ENCODE data around the gene COL4A1.

COL4A1 gene

DNA sequence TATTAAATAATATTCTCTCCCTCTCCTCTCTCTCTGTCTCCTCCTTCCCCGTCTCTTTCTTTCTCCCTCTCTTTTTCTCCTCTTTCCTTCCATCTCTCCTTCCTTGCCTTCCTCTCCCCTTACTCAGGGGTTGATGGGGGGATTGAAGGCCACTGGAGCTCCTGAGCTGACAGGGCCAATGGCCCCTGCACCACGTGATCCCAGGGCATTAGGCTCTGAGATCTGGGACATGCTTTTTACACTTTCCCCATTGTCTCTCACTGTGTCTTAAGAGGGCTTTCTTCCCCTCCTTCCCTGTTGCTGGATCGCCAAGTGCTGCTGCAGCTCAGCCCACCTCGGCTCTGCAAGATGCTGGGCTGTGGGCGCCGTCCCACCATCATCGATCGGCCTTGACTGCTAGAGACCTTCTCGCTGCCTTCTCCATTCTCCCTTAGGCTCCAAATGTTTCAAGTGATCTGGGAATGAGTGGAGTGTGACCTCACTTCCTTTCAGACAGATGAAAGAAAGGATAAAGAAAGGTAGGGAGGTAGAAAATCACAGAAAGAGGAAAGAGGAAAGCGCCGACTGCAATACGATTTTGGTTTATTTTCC lies 42.2 kb downstream of the COL4A1 start:
- FAIRE-seq (no peak), DNase-seq (ENCODE audit: insufficient read length, low spot score) (no peak)

DNA sequence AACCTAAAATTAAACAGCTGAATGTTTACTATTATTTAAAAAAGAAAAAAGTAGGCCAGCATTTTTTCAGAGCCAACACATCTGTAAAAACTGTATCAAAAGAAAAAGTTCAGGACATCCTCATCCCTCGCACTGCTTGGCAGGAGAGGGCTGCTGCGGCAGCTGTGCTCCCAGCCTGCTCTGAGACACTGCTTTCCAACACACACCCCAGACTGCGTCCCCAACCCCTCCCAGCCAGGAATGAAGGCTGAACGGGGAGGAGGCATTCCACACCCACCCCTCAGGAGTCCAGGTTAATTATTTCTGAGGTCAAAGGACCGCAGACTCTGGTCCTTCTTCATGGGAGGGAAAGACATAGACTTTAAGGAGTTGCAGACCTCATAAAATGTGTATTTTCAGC lies 43.1 kb downstream of the COL4A1 start:
- FAIRE-seq: no peak
- no peak for DNase-seq (ENCODE audit: insufficient read length, low spot score)

DNA sequence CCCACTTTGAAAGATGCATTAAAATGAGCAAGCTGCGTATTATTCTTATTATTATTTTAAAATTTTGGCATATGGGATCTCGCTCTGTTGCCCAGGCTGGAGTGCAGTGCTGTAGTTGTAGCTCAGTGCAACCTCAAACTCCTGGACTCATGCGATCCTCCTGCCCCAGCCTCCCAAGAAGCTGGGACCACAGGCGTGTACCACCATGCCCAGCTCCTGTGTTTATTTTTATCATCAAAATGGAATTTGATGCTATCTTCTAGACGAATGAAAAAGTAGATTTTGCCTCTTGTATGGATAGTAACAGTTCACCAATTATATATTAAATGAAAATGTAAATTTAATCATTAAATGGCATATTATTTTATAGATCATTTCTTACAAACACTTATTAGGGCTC lies 43.6 kb downstream of the COL4A1 start:
- DNase-seq (ENCODE audit: insufficient read length, low spot score) (no peak), FAIRE-seq (no peak)

DNA sequence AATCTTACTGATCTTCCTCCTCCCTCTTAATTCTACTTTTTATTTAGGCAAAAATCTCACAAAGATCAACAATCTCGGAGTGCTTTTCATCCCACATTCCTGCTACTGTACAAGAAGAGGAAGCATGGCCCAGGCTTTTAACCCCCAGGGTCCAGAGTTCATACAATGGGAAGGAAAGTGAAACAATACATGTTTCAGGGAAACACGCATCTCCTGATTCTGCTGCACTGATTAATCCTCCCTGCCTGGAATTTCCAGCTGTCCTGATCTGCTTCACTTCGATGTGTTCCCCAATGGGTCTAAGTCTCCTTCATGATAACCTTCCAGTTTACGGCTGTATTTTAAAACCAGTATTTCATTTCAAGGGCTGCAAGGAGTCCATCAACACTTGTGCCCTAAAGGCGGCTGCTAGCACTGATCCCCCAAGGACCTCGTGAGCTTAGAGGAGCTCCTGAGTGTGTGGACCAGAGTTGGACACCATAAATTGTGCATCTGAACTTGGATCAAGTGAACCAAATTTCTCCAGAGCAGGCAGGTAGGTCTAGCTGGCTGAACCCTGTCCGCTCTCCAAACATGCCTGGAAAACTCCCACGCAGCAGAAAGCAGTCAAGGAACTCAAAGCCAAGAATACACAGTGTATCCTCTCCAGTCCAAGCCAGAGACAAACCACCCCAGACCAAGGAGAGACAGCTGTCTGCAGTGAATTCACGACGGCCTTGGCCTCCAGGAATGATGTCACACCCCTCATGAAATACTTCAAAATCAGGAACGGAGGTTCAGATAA lies 44.3 kb downstream of the COL4A1 start:
- DNase-seq (ENCODE audit: insufficient read length, low spot score) (no peak), FAIRE-seq (no peak)

DNA sequence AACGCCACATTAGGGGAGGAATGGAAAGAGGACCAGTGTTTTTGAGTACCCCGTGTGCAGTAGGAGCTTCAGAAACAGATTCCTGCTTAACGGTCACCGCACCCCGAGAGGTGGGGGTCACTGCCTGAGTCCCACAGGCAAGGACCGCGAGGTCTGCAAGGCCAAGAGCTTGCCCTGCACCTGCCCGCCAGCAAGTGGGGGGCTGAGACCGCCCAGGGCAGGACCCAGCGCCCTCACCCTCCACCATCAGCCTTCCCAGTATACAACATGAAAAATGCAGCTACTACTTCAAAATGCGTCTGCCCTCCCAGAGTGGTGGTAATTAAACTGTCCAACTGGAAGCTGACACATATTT lies 44.9 kb downstream of the COL4A1 start:
- FAIRE-seq (no peak), DNase-seq (ENCODE audit: insufficient read length, low spot score) (no peak)

DNA sequence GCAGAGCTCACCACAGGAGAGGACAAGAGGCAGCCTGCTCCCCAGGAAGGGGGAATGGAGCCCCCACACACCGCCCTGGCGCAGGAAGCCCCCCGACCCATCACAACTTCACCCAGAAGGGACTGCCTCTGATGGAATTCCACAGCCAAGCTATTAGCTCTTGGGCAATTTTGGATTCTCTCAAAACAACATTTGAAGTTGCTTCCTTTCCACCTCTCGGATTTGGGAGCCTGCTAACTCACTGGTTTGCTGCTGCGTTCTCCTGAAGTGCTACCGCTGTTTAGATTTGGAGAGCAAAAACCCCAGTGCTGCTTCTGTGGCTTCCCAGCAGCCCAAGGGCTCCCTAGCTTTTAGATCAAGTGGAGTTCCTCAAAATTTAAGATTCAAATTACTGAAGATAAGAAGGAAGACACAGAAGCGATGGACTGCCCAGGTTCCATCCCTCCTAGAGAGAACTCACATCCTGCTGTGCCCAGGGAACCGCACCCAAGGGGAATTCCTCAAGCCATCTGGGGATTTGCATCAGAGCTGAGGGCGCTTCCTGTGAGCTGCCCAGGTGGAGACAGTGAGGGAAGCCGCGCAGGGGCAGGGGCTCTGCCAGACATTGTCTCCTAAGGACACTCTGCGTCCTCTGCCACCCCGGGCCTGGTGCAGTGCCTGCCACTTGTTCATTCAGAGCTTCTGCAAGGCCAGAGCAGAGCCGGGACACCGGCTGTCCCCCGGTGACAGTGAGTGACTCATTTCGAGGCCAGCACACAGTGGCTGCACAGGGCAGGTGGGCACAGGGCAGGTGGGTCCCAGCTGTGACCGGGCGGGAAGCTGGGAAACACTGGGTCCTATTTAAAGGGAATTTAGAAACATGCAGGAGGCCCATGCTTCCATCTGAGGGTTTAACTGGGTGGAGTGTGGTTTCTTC lies 45.5 kb downstream of the COL4A1 start:
- DNase-seq (ENCODE audit: insufficient read length, low spot score) (no peak), FAIRE-seq (no peak)

DNA sequence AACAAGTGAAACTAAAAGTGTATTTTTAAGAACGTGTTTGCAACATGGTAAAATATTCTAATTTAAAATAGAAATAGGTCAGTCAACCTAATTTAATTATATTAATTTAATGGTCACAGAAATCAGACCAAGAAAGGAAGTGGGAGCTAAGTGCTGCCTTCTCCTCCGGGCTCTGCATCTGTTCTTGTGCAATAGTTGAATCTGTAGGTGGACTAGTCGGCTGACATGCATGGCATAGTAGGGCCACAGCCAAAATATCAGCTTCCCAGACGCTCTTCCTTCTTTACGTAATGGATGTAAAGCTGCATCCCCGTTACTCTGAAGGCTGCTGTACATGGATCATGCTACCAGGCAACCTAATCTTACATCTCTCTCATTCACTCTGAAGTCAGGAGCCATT lies 47.3 kb downstream of the COL4A1 start:
- FAIRE-seq: no peak
- no peak for DNase-seq (ENCODE audit: insufficient read length, low spot score)

DNA sequence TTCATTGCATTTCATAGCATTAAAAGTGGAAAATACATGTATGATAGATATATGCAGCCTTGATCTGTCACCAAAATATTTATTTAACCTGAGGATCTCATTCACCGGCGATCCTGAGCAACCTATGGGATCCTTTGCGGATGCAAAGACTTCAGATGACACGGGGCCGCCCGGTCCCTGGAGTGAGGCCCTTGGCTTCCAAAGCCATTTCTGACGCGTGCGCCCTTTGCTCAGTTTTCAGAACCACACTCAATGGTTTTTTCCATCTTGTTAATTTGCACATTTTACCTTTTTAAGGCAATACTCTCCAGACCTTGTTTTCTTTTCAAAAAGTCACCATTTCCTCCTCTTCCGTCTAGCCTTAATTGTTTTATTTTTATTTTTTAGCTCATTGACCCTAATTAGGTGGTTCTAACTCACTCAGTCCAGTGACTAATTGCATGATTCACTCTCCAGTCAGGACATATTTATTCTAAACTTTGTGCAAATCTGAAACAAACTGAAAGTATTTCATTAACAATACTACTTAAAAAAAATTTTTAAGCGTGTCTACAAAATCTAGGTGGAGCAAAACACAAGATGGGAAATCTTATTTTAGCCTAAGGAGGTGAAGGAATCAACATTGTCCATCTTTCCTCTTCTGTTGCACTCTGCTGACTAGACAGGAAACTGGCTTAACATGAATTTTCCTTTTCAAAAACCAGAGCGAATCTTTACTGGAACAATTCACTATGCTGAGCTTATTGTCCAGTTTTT lies 47.9 kb downstream of the COL4A1 start:
- FAIRE-seq (no peak), DNase-seq (ENCODE audit: insufficient read length, low spot score) (no peak)

DNA sequence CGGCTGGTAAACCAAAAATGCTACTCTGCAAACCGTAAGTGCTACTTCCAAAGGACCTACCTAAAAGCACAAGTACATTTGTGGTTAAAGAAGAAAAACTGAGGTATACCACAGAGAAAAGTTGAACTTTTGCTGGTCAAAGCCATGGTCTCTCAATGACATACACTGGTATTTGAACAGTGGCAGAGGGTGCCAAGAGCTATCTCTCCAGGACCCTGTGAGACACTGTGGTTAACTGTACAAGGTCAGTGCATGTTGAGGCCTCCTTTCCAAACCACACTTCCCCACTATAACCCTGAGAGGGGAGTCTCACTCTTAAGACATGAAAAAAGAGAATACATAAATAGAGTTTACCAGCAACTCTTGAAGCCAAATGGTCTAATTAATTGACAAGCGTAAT lies 49.5 kb downstream of the COL4A1 start:
- FAIRE-seq (no peak), DNase-seq (ENCODE audit: insufficient read length, low spot score) (no peak)

DNA sequence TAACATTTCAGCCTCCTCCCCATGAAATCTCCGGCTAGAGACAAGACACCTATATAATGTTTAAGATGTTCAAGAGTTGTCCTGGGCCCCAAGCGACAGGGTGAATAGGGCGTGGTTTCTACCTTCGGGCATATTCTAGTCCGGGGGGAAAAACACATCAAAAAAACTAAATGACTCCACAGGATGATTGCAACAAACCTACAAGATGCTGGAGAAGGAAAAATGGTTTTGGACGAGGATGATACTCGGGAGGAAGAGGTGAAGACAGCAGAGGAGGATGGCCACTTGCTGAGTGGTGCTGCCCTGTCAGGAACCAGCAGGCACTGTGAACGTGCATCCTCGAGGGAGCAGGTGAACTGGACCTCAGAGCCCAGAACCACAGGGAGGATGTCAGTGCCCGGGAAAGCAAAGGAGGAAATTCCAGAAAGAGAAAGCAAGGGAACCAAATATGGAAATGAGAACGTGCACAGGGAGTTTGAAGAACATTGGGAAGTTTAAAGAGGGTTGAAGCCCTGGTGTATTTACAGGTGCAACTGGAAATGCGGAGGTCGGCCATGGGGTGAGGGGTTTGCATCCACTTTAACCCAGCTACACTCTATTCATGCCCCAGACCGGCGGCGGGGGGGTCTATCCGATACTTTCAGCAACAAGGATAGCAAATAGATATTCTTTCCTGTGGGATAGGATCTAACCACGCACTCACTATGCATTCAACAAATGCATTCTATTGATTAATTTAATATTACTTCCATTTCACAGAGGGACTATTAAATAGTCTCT lies 50.6 kb downstream of the COL4A1 start:
- no peak for DNase-seq (ENCODE audit: insufficient read length, low spot score)
- no peak for FAIRE-seq

DNA sequence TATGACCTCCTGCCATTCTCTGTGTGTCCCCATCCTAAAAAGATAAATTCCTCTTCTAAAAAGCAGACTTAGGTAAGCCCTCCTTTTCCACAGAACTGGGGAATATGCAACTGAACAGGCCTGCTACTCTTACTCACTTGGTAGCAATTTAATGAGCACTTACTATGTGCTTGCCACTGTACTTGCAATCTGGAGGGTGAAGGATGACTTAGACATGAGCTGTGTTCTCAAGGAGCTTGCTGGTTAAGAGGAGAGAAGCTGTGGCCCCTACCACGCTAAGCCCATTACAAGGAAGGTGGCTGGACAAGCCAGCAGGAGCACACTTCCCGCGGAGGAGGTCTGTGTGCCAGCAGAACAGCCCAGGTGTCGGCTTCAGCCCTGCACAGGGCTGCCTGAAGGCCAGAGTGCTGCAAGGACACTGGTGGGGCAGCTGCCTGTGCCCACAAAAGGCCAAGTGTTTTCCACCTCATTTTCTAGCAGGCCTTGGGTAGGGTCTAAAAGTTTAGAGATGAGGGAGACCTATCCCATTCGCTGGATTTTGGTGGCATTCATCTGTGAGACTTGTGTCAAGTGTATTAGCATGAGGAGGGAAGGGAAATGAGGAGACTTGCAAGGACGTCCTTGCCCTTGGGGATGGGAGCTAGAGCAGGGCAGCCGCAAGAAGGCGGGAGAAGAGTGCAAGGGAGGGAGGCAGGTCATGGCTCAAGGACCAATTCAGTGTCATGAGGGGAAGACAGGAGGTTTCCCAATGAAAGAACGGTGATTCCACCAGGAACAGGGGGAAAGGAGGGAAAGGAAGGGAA lies 52.0 kb downstream of the COL4A1 start:
- no peak for DNase-seq (ENCODE audit: insufficient read length, low spot score)
- FAIRE-seq: no peak

DNA sequence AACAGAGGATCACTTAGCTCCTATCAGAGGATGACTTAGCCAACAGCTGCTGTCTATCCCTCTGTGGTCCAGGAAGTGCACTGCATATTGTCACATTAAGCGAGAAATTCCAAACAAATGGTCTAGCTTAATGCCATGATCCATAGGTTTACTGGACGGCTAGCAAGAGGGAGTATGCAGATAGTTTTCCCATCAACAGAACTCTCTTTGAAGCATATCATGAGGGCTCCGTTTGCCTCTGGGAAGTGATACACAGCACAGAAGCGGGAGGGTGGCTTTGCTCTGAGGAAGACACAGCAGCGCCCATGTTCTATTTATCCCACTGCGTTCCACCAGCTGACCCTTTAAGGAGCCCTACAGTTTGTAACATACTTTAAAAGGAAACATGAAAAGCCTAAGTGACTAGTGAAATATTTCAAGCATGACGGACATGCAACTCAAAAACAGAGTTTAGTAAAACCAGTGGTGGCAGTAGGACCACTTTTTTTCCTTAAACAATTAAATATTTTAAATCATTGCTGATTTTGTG lies 52.7 kb downstream of the COL4A1 start:
- DNase-seq (ENCODE audit: insufficient read length, low spot score) (no peak), FAIRE-seq (no peak)

DNA sequence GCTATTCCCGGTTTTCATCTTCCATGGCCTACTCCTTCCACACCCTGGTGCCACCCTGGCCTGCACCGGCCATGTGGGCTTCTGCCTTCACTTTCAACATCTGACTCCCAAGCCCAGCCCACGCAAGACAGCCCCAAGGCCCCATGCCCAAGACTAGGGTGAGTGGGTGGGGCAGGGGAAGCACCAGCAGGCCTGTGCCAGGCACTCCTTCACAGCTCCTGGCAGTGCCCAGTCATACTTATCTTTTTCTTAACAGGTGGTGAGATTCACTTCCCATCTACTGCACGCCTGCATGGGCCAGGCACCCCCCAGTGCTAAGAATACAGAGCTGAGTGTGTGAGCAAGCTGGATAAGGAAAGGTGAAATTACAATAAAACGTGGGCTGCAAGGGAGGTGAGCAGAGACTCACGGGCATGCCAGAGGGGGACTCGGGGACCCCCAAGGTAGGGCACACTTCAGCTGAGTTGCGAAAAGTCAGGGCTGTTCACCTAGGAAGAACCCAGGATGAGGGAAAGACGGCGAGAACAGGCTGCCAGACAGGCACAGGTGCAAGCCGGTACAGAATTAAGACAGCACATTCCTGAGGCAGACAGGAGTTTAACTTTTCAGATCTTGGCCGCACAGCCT lies 55.7 kb downstream of the COL4A1 start:
- FAIRE-seq: no peak
- no peak for DNase-seq (ENCODE audit: insufficient read length, low spot score)

DNA sequence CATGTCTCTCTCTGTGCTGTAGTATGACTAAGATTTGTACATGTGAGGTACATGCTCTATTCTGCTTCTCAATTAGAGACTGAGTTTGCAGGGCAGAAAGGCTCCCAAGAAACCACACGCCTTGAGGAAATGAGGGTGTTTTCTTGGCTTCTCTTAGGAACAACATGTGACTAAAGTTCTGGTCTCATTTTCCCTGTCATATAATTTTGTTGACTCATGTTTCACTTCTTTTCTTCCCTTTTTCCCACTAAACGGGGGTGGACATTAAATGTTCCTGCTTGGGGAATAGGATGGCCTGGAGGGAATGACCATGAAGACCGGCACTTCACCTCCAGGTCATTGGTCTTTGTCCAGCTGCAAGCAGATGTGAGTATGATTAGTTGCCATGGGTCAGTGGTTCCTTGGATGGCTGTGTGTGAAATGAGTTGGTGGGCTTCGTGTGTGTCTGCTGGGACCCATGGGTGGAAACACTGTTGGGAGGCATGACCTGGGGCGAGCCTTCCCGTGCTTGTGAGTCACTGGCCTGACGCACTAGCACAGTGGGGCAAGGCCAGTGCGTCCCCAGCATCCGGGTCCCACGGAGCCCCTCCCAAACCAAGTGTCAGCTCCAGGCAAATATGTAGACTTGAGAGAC lies 56.6 kb downstream of the COL4A1 start:
- FAIRE-seq (no peak), DNase-seq (ENCODE audit: insufficient read length, low spot score) (no peak)

DNA sequence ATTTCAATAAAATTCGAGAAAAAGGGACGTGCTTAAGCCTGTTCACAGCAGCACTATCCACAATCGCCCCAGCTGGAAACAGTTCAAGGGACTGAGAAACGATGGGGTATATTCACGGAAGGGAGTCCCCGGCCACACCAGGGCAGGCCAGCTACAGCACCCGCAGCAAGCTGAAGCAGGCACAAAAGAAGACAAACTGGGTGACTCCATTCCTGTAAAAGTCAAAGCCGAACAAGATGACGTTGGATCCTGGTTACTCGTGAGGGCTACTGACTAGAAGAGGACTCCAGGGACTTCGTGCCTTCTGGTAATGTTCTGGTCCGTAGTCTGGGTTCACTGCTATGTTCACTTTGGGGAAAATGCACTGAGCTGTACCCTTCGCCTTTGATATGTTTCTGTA lies 57.6 kb downstream of the COL4A1 start:
- DNase-seq (ENCODE audit: insufficient read length, low spot score) (no peak), FAIRE-seq (no peak)

DNA sequence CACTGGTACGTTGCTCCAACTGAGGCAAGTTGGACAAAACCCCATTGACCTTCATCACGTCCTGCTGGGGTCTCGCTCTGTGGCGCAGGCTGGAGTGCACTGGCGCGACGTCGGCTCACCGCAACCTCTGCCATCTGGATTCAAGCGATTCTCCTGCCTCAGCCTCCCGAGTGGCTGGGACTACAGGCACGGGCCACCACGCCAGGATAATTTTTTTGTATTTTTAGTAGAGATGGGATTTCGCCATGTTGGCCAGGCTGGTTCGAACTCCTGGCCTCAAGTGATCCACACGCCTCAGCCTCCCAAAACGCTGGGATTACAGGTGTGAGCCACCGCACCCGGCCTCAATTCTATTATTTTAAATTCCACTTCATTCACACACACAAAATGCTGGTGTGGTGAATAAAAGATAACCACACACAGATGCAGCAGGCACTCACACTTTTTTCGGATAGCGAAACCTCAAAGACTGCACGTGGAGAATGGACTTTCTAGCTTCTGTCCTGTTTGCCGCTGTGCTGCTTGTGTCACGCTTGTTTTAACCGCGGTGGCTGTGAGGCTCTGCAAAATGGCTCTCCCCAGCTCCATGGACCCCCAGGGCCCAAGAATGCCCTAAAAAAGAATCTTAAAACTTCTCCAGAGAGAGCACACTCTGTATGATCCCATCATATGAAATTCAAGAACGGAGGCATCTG lies 58.4 kb downstream of the COL4A1 start:
- no peak for DNase-seq (ENCODE audit: insufficient read length, low spot score)
- no peak for FAIRE-seq

DNA sequence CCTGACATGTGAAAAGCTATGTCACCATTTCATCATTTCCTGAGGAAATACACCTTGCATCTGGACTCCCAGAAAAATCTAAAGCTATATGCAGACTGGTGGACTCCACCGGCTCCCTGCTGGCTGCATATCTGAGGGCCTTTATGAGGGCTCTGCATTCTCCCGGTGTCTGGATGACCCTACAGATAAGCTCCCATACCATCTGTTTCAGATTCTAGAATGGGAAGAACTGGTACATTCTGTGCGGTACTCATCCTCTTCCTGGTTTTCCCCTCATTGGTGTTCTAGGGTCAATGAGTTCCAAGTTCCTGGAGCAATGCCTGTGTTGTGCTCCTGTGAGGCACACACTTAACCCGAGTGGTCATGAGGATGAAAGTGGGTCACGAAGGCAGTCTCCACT lies 60.4 kb downstream of the COL4A1 start:
- no peak for FAIRE-seq
- DNase-seq (ENCODE audit: insufficient read length, low spot score): no peak

DNA sequence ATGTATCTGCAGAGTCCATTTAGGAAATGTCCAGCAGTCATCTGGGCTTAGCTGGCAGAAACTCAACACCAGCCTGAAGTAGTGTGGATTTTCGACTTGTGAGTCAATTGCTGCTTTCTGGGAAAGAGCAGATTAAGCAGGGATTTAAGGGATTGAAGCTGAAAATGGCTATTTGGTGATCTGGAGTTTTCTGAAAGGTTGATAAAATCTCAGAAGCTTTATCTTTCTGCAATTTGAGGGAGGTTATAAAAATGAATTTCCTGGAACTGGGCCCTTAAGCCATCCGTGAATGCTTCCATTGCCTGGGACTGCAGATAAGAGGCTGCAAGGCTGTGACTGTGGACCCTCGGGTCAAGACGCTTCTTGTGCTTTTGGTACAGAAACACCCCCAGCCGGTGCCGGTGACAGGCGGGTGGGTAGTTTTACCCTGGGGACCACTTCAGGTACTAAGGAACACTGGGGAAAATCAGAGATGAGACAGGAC lies 61.5 kb downstream of the COL4A1 start:
- FAIRE-seq (no peak), DNase-seq (ENCODE audit: insufficient read length, low spot score) (no peak)
